Measurements from ENCODE around the gene HOXC5. TPM values are rescaled to one million over a fixed set of nuclear protein-coding genes. Genes with fewer than 3 reads are reported as not detected.

HOXC5 gene
- total RNA-seq, 1 donor, result 0.43 TPM

- DNase-seq (ENCODE audit: low read depth), result no peak
These were observed 18.4 kb downstream of the HOXC5 start for GRCh38 chr12:54051026-54051842.

GRCh38 chr12:54051874-54052437 is 19.1 kb downstream of the HOXC5 start:
- DNase-seq (ENCODE audit: low read depth), result peak; percentile 82
- H3K4me3 ChIP-seq (ENCODE audit: low read depth, low read length), result no peak overlapping the region
- TF ChIP-seq CTCF (IDR thresholded peaks at IDR 0.05; ENCODE audit: insufficient read depth, low read depth, low read length), result no peak

More at GRCh38 chr12:54051026-54051842, 18.4 kb downstream of the HOXC5 start:
- H3K4me3 ChIP-seq (ENCODE audit: low read depth, low read length), result no peak overlapping the region
- no peak for TF ChIP-seq CTCF (IDR thresholded peaks at IDR 0.05; ENCODE audit: insufficient read depth, low read depth, low read length)

- DNase-seq (ENCODE audit: low read depth), result peak; percentile 29
- no peak overlapping the region for H3K4me3 ChIP-seq (ENCODE audit: low read depth, low read length)
- no peak for TF ChIP-seq CTCF (IDR thresholded peaks at IDR 0.05; ENCODE audit: insufficient read depth, low read depth, low read length)
These were observed 19.7 kb downstream of the HOXC5 start for GRCh38 chr12:54052438-54053002.

GRCh38 chr12:54053003-54053750 is 20.3 kb downstream of the HOXC5 start:
- H3K4me3 ChIP-seq (ENCODE audit: low read depth, low read length), result peak overlapping the region; percentile 45
- TF ChIP-seq CTCF (IDR thresholded peaks at IDR 0.05; ENCODE audit: insufficient read depth, low read depth, low read length), result no peak
- DNase-seq (ENCODE audit: low read depth), result no peak

GRCh38 chr12:54053751-54054741 is 21.2 kb downstream of the HOXC5 start, which contains the start of gene HOXC4:
TSS of gene HOXC4 (plus strand) at chr12:54053835. CDS start at chr12:54053923, 88 bp downstream.
- no peak for DNase-seq (ENCODE audit: low read depth)
- TF ChIP-seq CTCF (IDR thresholded peaks at IDR 0.05; ENCODE audit: insufficient read depth, low read depth, low read length), result no peak
- H3K4me3 ChIP-seq (ENCODE audit: low read depth, low read length), result peak within 1 kb of the TSS; percentile 45

All from fibroblast of villous mesenchyme (primary cell).